GM18951 (cell line): ENCODE data around the gene RAP2B.
"Not testable (repeated sequence)": the region's sequence is repeated elsewhere in the genome, so short reads cannot be mapped to it uniquely, and the experiment has no call there.

ENCODE experiments used
- POLR2A ChIP-seq: IDR thresholded peaks from 4 replicates; pipeline ENCODE4 v1.6.1; 2011; ENCODE audit warnings: mild to moderate bottlenecking; ENCODE audit not compliant: insufficient read length, insufficient read depth; ENCODE audit errors: extremely low read depth
- in situ Hi-C: fragments of 300-500 bp; cut with MboI; formaldehyde crosslinking; loops from one replicate; pipeline ENCODE4 v1.12.0; 2022; ENCODE audit warnings: low sequenced_read_pairs, mixed read lengths, inconsistent platforms; ENCODE audit not compliant: unreplicated experiment

The RAP2B gene

GRCh38 chr3:153190923-153191322 lies 28.9 kb downstream of the RAP2B start:
- in situ Hi-C loops = no loop called here
- no peak for TF ChIP-seq POLR2A

GRCh38 chr3:153192327-153192726 lies 30.3 kb downstream of the RAP2B start:
- in situ Hi-C loops = no loop called here
- TF ChIP-seq POLR2A = no peak

- in situ Hi-C loops = not testable (repeated sequence)
Observed at GRCh38 chr3:153193786-153194476, 31.9 kb downstream of the RAP2B start.

- in situ Hi-C loops = no loop called here
- no peak for TF ChIP-seq POLR2A
Observed at GRCh38 chr3:153195349-153195879, 33.4 kb downstream of the RAP2B start.

GRCh38 chr3:153209596-153209995 lies 47.6 kb downstream of the RAP2B start:
- in situ Hi-C loops = no loop called here
- TF ChIP-seq POLR2A = no peak

GRCh38 chr3:153210146-153210545 lies 48.1 kb downstream of the RAP2B start:
- in situ Hi-C loops = no loop called here
- TF ChIP-seq POLR2A = no peak

- in situ Hi-C loops = no loop called here
- no peak for TF ChIP-seq POLR2A
Observed at GRCh38 chr3:153210660-153211059, 48.6 kb downstream of the RAP2B start.

GRCh38 chr3:153215497-153215896 lies 53.5 kb downstream of the RAP2B start:
- in situ Hi-C loops = no loop called here
- no peak for TF ChIP-seq POLR2A

- no peak for TF ChIP-seq POLR2A
- in situ Hi-C loops = no loop called here
Observed at GRCh38 chr3:153215966-153216365, 53.9 kb downstream of the RAP2B start.

- in situ Hi-C loops = no loop called here
- TF ChIP-seq POLR2A = no peak
Observed at GRCh38 chr3:153216928-153217327, 54.9 kb downstream of the RAP2B start.

- in situ Hi-C loops = no loop called here
- TF ChIP-seq POLR2A = no peak
Observed at GRCh38 chr3:153219146-153219545, 57.1 kb downstream of the RAP2B start.
